Activated T-cell treated with anti-CD3 and anti-CD28 coated beads for 4 hours (primary cell): ENCODE data around the gene CDC14A.
"Not testable (repeated sequence)": the region's sequence is repeated elsewhere in the genome, so short reads cannot be mapped to it uniquely, and the experiment has no call there.

Source experiments
- DNase-seq: peaks from one replicate; pipeline ENCODE4 v3.0.0-alpha.2; 2020

Gene CDC14A

DNA sequence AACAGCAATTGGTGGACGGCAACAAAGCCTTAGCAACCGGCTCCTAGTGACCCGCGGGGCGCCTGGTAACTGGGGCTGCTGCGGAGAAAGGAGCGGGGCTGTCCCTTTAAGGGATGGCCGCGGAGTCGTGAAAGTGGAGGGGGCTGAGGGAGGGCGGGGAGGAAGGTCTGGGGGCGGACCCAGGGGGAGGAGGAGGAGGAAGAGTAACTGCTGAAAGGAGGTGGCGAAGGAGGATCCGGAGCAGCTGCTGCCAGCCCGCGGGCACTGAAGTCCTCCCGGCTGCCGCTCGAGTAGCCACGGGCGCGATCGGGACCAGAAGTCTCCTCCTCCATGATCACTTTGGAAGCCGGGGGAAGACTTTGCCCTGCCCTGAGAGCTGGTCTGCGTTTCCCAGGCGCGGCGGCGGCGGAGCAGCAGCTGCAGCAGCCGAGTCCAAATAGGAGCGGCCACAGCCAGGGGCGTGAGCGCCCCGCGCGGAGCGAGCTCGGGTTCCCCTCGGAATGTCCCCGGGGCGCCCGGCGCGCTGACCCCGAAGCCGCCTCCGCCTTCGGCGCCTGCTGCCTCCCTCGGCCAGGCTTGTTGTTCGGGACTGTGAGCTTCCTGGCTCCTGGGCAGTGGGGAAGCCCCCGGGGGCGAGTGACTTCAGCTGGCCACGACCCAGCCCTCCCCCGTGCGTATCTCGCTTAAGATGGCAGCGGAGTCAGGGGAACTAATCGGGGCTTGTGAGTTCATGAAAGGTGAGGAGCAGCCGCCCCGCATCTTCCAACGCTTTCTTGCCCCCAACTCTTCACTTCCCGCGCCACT lies at the start of gene CDC14A:
TSS of gene CDC14A (plus strand) at position 240 of the 804 bp plus-strand sequence. CDS start at position 689, 449 bp downstream.
- DNase-seq: peak; percentile 74

DNA sequence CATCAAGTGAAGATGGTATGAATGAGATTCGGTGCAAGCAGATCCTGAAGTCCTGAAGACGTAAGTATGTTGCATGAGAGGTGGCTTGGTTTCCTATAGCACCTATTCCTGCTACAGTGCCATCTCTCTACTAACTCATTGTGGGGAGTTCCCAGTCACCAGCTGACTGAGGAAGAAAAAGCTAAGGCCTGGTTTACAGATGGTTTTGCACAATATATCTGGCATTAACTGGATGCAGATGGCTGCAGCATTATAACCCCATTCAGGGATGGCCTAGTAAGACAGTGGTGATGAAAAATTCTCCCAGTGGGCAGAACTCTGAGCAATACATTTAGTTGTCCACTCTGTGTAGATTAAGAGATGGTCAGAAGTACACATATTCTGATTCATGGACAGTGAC lies 49.6 kb upstream of the CDC14A start:
- DNase-seq: no peak

- DNase-seq: no peak
These were observed 48.1 kb upstream of the CDC14A start for GRCh38 chr1:100304227-100304626.

- no peak for DNase-seq
These were observed 47.4 kb upstream of the CDC14A start for GRCh38 chr1:100304921-100305320.

GRCh38 chr1:100305954-100306353 lies 46.4 kb upstream of the CDC14A start:
- DNase-seq: no peak

GRCh38 chr1:100306735-100307313 lies 45.5 kb upstream of the CDC14A start:
- no peak for DNase-seq

DNA sequence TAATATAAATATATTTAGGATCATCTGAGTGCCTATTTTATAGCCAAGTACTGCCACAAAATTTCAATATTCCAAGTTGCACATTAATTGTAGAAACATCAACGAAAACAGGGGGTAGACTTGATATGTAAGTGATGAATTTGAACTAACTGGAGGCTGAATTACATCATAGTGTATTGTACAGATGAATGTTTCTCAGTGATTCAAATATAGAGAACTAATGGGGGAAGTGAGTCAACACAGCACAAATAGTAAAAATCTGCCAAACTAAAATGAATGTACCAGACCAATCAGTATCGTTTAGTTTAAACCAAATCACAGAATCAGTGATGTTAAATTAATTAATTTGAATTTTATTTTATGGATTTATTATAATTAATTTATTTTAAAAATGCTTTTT lies 43.5 kb upstream of the CDC14A start:
- DNase-seq: no peak

GRCh38 chr1:100309863-100310262 lies 42.4 kb upstream of the CDC14A start:
- DNase-seq: no peak

- DNase-seq: no peak
These were observed 38.9 kb upstream of the CDC14A start for GRCh38 chr1:100313382-100313781.

- DNase-seq: no peak
These were observed 35.7 kb upstream of the CDC14A start for GRCh38 chr1:100316622-100317021.

GRCh38 chr1:100320311-100321099 lies 31.8 kb upstream of the CDC14A start:
- DNase-seq: no peak

DNA sequence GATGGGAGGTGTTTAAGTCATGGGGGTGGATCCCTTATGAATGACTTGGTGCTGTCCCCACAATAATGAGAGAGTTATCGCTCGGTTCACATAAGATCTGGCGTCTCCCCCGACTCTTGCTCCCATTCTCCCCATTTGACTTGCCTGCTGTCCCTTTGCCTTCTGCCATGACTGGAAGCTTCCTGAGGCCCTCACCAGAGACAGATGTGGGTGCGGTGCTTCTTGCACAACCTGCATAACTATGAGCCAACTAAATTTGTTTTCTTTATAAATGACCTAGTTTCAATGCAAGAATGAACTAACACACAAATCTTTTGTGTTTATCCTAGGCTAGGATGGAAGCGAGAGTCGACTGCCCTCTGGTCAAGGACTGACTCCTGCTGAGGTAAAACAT lies 31.2 kb upstream of the CDC14A start:
- DNase-seq: no peak

DNA sequence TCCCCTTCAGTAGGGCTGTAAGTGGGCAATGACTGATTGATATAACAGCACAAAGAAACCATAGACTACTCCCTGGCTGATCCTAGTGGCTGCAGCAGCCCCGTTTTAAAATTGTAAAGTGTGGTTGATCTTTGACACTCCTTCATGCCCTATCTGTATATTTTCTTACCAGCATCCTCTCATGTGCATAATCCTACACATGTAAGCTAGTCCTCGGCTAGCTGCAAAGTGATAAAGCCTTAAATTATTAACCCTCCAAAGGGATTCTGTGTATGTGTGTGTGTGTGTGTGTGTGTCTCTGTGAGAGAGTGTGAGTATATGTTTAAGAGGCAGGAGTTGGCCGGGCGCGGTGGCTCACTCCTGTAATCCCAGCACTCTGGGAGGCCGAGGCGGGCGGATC lies 30.8 kb upstream of the CDC14A start:
- no peak for DNase-seq

DNA sequence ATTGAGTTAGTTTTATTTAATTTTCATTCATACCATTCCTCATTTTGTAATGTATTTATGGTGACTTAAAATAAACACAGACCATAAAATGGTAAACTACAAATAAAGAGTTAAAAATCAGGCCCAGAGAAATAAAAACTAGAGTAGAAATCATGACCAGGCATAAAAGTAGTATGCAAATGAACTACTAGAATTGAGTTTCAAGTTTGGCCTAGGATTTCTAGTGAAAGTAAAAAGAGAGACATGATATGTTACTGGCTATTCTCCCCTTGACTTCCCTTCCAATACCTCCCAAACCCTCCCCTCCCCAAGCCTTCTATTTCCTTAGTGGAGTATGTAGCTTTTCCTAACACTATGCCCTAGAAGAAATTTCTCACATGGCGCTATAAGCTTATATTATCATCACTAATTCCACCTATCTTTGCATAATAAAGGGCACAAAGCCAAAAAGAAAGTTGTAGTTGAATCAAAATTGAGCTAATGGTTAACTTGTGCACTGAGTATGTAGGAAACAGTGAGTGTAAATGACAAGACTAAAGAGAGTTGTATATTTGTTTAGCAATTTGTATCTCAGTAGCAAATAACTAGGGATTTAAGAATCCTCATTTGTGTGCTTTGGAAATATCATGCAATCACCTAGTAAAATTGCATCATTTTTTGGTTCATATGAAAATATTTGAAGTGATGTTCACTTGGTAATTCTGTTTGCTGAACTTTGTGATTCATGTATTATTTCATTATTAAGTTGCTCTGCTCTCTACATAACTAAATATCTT lies 29.7 kb upstream of the CDC14A start:
- no peak for DNase-seq

DNA sequence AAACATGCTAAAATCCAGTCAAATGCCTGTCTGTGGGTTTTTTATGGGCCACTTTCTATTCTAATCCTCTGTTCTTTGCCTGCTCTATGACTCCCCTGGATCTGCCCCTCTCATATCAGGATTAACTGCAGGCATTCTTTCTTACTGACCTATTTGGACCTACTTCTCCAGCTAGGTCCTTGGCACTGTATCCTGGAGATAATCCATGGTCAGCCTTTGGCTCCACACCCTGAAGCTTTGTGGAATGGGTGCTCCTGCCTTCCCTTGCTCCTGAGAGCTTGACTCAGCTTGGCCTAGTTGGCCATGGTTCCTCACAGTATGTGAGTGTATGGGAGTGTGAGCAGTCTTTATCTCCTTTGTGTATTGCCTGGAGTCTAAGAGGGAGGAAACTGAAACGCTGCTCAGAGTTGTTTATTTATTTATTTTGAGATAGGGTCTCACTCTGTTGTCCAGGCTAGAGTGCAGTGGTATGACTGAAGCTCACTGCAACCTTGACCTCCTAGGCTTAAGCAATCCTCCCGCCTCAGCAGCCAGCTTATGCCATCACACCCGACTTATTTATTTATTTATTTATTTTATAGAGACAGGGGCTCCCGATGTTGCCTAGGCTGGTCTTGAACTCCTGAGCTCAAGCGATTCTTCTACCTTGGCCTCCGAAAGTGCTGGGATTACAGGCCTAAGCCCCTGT lies 28.7 kb upstream of the CDC14A start:
- no peak for DNase-seq

DNA sequence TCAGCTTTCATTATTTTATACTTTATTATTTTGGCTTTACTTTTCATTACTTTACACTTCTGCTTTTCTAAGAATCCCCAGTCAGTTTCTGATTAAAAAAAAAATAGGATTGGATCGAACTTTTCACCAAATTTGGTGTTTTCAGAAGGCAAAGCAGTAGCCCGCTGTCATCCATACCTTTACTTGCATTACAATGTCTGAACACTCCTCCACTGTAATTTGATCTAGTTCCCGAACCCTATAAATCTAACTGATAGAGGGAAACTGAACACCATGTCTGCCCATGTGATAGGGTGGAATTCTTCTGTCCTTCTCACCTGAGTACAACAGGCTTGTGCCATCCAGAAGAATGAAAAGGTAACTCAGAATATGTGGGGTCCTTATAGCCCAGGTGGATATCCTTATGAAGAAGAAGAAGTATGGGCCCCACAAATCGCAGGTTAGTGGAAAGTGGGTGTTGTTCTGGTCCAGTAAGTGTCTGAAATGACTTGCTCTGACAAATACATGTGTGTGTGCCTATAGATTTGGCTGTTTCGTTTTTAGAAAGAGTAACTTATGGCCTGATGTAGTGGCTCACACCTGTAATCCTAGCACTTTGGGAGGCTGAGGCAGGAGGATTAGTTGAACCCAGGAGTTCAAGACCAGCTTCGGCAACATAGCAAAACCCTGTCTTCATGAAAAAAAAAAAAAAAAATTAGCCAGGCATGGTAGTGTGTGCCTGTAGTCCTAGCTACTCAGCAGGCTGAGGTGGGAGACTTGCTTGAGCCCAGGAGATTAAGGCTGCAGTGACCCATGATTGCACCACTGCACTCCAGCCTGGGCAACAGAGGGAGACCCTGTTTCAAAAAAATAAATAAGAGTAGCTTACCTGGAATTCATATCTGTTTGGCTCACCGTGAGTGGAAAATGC lies 26.6 kb upstream of the CDC14A start:
- no peak for DNase-seq

- DNase-seq: not testable (repeated sequence)
These were observed 26.0 kb upstream of the CDC14A start for GRCh38 chr1:100326325-100326670.

- no peak for DNase-seq
These were observed 24.2 kb upstream of the CDC14A start for GRCh38 chr1:100328133-100328532.

- DNase-seq: not testable (repeated sequence)
These were observed 21.2 kb upstream of the CDC14A start for GRCh38 chr1:100331146-100331545.

DNA sequence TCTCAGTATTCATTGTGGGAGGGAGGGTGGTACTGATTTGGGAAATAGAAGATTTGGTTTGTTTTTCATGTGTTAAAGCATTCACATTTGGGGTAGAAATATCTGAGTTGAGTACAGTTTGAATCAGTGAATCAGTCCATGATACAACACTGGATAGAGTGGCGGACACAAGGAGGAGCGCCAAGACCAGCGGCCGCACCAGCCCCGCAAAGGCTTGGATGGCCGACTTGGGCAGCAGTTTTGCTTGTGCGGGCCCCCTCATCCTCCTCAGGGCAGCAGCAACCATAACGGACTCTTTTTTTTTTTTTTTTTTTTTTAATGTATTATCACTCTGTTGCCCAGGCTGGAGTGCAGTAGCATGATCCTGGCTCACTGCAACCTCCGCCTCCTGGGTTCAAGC lies 20.0 kb upstream of the CDC14A start:
- DNase-seq: no peak

GRCh38 chr1:100335436-100335835 lies 16.9 kb upstream of the CDC14A start:
- no peak for DNase-seq
